ENCODE data around the gene PIK3AP1. TPM values are rescaled to one million over a fixed set of nuclear protein-coding genes. Genes with fewer than 3 reads are reported as not detected.

Gene PIK3AP1
- total and polyA plus RNA-seq, 2 experiments from 2014 or later, result not detected

DNA sequence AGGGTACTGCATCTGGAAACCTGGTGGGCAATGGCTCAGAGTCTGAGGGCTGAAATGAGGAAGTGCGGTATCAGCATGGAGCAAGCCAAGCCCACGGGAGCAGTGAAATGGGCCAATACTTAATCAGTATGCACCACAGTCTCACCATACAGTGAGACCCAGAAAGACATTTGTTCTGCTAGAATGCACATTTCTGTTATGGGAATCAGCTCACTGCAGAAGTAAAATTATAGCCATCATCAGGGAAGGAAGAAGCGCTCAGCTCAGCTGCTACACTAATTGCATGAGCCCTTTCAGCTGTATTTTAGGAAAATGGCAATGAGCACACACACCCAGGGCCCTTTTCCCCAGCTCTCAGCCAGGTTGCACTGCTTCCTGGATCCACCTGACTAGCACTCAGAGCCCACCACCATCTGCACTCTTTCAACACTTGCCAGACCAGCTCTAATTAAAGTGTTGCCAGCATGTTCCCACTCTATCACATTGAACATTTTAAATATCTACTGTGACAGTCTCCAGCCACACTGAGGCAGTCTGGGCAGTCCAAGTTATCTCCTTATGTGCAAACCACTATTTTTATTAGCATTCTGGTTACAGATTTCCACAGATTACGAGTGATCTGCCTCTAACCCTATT, 44.2 kb upstream of the PIK3AP1 start:
- H4K20me1 ChIP-seq (ENCODE audit: insufficient read depth), result no peaks in the 10 kb centered on the region
- no peak overlapping the region for H3K27ac ChIP-seq
- H3K4me1 ChIP-seq (ENCODE audit: insufficient read depth), result no peaks in the 10 kb centered on the region
- H2AFZ ChIP-seq, result no peak overlapping the region
- no peak overlapping the region for H3K4me3 ChIP-seq
- no peak for DNase-seq
- no peaks in the 10 kb centered on the region for H3K27me3 ChIP-seq (replicated peaks; ENCODE audit: insufficient read depth)
- H3K9me3 ChIP-seq (ENCODE audit: low read depth), result no peaks in the 10 kb centered on the region
- in situ Hi-C loops (cut with MboI), result loop anchor here (10.0 kb wide), 1 partner anchor 60 kb away; no protein-coding TSS in a partner anchor
- no peak overlapping the region for H3K9ac ChIP-seq
- TF ChIP-seq EZH2 (IDR thresholded peaks at IDR 0.05; ENCODE audit: insufficient read depth, poor library complexity, severe bottlenecking), result no peak
- TF ChIP-seq EZH2phosphoT487 (IDR thresholded peaks at IDR 0.05; ENCODE audit: insufficient read depth, low read depth), result no peak
- no peaks in the 10 kb centered on the region for H3K36me3 ChIP-seq (ENCODE audit: low read depth)
- H3F3A ChIP-seq (ENCODE audit: insufficient read depth), result no peaks in the 10 kb centered on the region
- no peaks in the 10 kb centered on the region for H3K9me2 ChIP-seq (ENCODE audit: insufficient read depth)
- WGBS, 2 experiments (ENCODE audit: low coverage in 1 of 2, low lambda C conversion rate in 2 of 2, missing lambda C conversion rate in 2 of 2), result 49 to 50% methylated on average over 4 of the region's 4 CpGs
- no peaks in the 10 kb centered on the region for H3K79me2 ChIP-seq (ENCODE audit: insufficient read depth)
- H3K4me2 ChIP-seq (ENCODE audit: unreplicated experiment), result no peak overlapping the region

DNA sequence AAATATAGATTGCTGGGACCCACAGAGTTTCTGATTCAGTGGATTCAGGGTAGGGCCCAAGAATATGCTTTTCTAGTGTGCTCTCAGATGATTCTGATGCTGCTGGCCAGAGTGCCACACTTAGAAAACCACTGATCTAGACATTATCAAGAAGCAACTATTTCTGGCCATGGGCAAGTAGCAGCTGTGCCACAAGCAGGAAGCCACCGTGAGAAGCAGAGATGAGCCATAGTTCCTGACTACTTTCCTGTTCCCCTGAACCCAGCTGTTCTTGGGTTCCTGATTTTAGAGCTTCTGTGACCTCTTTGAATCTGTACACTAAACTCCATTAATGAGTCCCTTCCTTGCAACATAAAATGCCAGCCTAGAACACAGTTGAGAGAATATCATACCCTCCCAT, 38.1 kb upstream of the PIK3AP1 start:
- Histone ChIP-seq H3K9me2 (ENCODE audit: insufficient read depth) (no peaks in the 10 kb centered on the region), H3K27me3 (replicated peaks; ENCODE audit: insufficient read depth) (0 out of 2 replicates have a peak, but pooled peaks cover 4% of the 10 kb centered on the region), H3K4me3 (no peak overlapping the region), H3K36me3 (ENCODE audit: low read depth) (no peaks in the 10 kb centered on the region), H3K4me1 (ENCODE audit: insufficient read depth) (no peaks in the 10 kb centered on the region), H3K9ac (no peak overlapping the region), H3K79me2 (ENCODE audit: insufficient read depth) (no peaks in the 10 kb centered on the region), H3K4me2 (ENCODE audit: unreplicated experiment) (no peak overlapping the region), H4K20me1 (ENCODE audit: insufficient read depth) (no peaks in the 10 kb centered on the region), H3K9me3 (ENCODE audit: low read depth) (no peaks in the 10 kb centered on the region), H3K27ac (no peak overlapping the region), H3F3A (ENCODE audit: insufficient read depth) (no peaks in the 10 kb centered on the region), H2AFZ (no peak overlapping the region)
- in situ Hi-C loops (cut with MboI), result no loop called here
- TF ChIP-seq EZH2phosphoT487 (IDR thresholded peaks at IDR 0.05; ENCODE audit: insufficient read depth, low read depth), result no peak
- TF ChIP-seq EZH2 (IDR thresholded peaks at IDR 0.05; ENCODE audit: insufficient read depth, poor library complexity, severe bottlenecking), result no peak
- no peak for DNase-seq
- WGBS, 2 experiments (ENCODE audit: low coverage in 1 of 2, low lambda C conversion rate in 2 of 2, missing lambda C conversion rate in 2 of 2), result 5 to 9% methylated on average over 1 of the region's 1 CpG

DNA sequence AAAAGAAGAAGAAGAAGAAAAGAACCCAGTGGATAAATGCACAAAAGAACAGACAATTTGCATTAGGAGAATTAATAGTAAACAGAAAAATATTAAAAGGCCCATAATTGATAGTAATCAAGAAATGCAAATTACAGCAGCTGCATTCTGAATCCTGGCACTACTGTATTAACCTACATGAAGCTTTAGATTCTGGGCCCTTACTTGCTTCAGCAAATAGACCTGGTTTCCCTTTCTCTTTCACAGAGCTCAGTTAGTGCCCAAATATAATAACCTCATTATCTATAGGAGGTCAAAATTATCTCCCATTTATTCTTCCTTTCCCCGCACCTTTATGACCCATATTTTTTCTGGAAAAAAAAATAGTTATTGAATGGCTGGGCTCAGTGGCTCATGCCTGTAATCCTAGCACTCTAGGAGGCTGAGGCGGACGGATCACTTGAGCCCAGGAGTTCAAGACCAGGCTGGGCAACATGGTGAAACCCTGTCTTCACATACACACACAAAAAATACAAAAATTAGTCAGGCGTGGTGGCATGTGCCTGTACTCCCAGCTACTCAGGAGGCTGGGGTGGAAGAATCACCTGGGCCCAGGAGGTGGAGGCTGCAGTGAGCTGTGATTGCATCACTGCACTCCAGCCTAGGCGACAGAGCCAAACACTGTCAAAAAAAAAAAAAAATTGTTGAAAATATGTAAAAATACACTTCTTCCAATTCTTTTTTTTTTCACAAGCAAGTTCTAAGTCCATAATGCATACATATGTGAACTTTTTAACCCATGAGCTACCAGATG, 36.0 kb upstream of the PIK3AP1 start:
- Histone ChIP-seq H3K4me2 (ENCODE audit: unreplicated experiment) (no peak overlapping the region), H3K4me1 (ENCODE audit: insufficient read depth) (no peaks in the 10 kb centered on the region), H3K27me3 (replicated peaks; ENCODE audit: insufficient read depth) (0 out of 2 replicates have a peak, but pooled peaks cover 4% of the 10 kb centered on the region), H3K9me3 (ENCODE audit: low read depth) (no peaks in the 10 kb centered on the region), H3K27ac (no peak overlapping the region), H4K20me1 (ENCODE audit: insufficient read depth) (no peaks in the 10 kb centered on the region), H3K9me2 (ENCODE audit: insufficient read depth) (no peaks in the 10 kb centered on the region), H3K4me3 (no peak overlapping the region), H3K9ac (no peak overlapping the region), H2AFZ (no peak overlapping the region), H3K79me2 (ENCODE audit: insufficient read depth) (no peaks in the 10 kb centered on the region), H3F3A (ENCODE audit: insufficient read depth) (no peaks in the 10 kb centered on the region), H3K36me3 (ENCODE audit: low read depth) (no peaks in the 10 kb centered on the region)
- 51 to 76% methylated on average over 4 to 5 of the region's 5 CpGs for WGBS, 2 experiments (ENCODE audit: low coverage in 1 of 2, low lambda C conversion rate in 2 of 2, missing lambda C conversion rate in 2 of 2)
- no peak for DNase-seq
- in situ Hi-C loops (cut with MboI), result no loop called here
- no peak for TF ChIP-seq EZH2 (IDR thresholded peaks at IDR 0.05; ENCODE audit: insufficient read depth, poor library complexity, severe bottlenecking)
- TF ChIP-seq EZH2phosphoT487 (IDR thresholded peaks at IDR 0.05; ENCODE audit: insufficient read depth, low read depth), result no peak

DNA sequence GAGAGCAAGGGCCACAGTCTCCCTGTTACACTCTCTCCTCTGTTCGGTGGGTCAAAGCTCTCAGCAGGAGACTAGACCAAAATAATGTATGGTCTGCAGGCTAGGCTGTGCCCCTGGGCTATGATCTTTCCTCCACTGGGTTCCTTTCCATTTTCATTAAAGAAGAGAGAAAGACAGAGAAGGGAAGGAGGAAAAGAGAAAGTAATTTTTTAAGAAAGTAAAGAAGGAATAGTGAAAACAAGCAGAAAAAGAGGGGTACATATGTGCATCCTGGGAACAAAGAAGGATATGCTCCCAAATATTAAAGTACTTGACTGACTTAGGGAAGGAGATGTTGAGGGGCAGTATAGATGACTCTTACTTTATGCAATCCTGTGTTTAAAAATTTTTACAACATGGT, 33.6 kb upstream of the PIK3AP1 start:
- TF ChIP-seq EZH2phosphoT487 (IDR thresholded peaks at IDR 0.05; ENCODE audit: insufficient read depth, low read depth) (no peak), EZH2 (IDR thresholded peaks at IDR 0.05; ENCODE audit: insufficient read depth, poor library complexity, severe bottlenecking) (no peak)
- no peaks in the 10 kb centered on the region for H3K36me3 ChIP-seq (ENCODE audit: low read depth)
- no peaks in the 10 kb centered on the region for H3K4me1 ChIP-seq (ENCODE audit: insufficient read depth)
- no peaks in the 10 kb centered on the region for H4K20me1 ChIP-seq (ENCODE audit: insufficient read depth)
- H3K4me3 ChIP-seq, result no peak overlapping the region
- no peak overlapping the region for H3K4me2 ChIP-seq (ENCODE audit: unreplicated experiment)
- 50% methylated on average over 1 of the region's 1 CpG for WGBS, 2 experiments (ENCODE audit: low coverage in 1 of 2, low lambda C conversion rate in 2 of 2, missing lambda C conversion rate in 2 of 2)
- no peaks in the 10 kb centered on the region for H3K9me2 ChIP-seq (ENCODE audit: insufficient read depth)
- no peak for DNase-seq
- H3K79me2 ChIP-seq (ENCODE audit: insufficient read depth), result no peaks in the 10 kb centered on the region
- in situ Hi-C loops (cut with MboI), result no loop called here
- no peak overlapping the region for H3K27ac ChIP-seq
- no peaks in the 10 kb centered on the region for H3F3A ChIP-seq (ENCODE audit: insufficient read depth)
- no peaks in the 10 kb centered on the region for H3K9me3 ChIP-seq (ENCODE audit: low read depth)
- H3K9ac ChIP-seq, result no peak overlapping the region
- H3K27me3 ChIP-seq (replicated peaks; ENCODE audit: insufficient read depth), result 0 out of 2 replicates have a peak, but pooled peaks cover 4% of the 10 kb centered on the region
- H2AFZ ChIP-seq, result no peak overlapping the region
